Activated CD8-positive, alpha-beta T cell treated with anti-CD3 and anti-CD28 coated beads for 36 hours (primary cell): ENCODE results near the gene MCTP1. TPM values are rescaled to one million over a fixed set of nuclear protein-coding genes. Genes with fewer than 3 reads are reported as not detected.

Experiments
- ATAC-seq: fragments of 200-7000 bp; cut with Tn5 transposase; one replicate; pipeline ENCODE4 v1.10.0; 2021; ENCODE audit warnings: mild to moderate bottlenecking, moderate library complexity
- CTCF ChIA-PET: fragments of 350-600 bp; sonication (Branson Sonifier 250); formaldehyde crosslinking; loops from one replicate; lab custom pipeline; 2021; ENCODE audit warnings: antibody characterized with exemption; lab: Charles Lee
- POLR2A ChIA-PET: fragments of 350-600 bp; sonication (Branson Sonifier 250); formaldehyde crosslinking; loops from one replicate; lab custom pipeline; 2021; ENCODE audit warnings: antibody characterized with exemption; lab: Charles Lee
- DNase-seq: peaks from one replicate; pipeline ENCODE4 v3.0.0-alpha.2; 2020
- H3K27ac Mint-ChIP-seq: one replicate; pipeline ENCODE4 v1.8.0; 2021; ENCODE audit warnings: mild to moderate bottlenecking, mixed read lengths
- H3K27me3 Mint-ChIP-seq: one replicate; pipeline ENCODE4 v1.8.0; 2021; ENCODE audit warnings: mixed read lengths
- H3K36me3 Mint-ChIP-seq: one replicate; pipeline ENCODE4 v1.8.0; 2021; ENCODE audit warnings: low read depth, mixed read lengths
- H3K4me1 Mint-ChIP-seq: one replicate; pipeline ENCODE4 v1.8.0; 2021; ENCODE audit warnings: low read depth, mixed read lengths
- H3K4me3 Mint-ChIP-seq: one replicate; pipeline ENCODE4 v1.8.0; 2021; ENCODE audit warnings: mild to moderate bottlenecking, moderate library complexity, mixed read lengths
- H3K9me3 Mint-ChIP-seq: one replicate; pipeline ENCODE4 v1.8.0; 2021; ENCODE audit warnings: mixed read lengths
- CTCF ChIP-seq: fragments of 200-600 bp; IDR thresholded peaks from one replicate; pipeline ENCODE4 v1.8.0; 2022; ENCODE audit warnings: antibody characterized with exemption, mild to moderate bottlenecking
- intact Hi-C: fragments of 100-400 bp; cut with micrococcal nuclease; formaldehyde crosslinking; loops from one replicate; pipeline ENCODE4 v1.10.0; 2022
- total RNA-seq, 2 experiments: library from RNA; stranded (reverse); gene quantifications; one replicate each; pipeline ENCODE4 v1.2.3, GENCODE V29; 2021

The MCTP1 gene
- total RNA-seq, 2 experiments from 2014 or later, result 0.20 to 0.40 TPM

GRCh38 chr5:94736498-94736897, 548.4 kb downstream of the MCTP1 start:
- POLR2A ChIA-PET, result no interaction called here
- no peak for TF ChIP-seq CTCF
- Mint-ChIP-seq H3K4me1 (no peaks in the 10 kb centered on the region), H3K27ac (no peak overlapping the region), H3K9me3 (no peaks in the 10 kb centered on the region), H3K36me3 (no peaks in the 10 kb centered on the region), H3K4me3 (no peak overlapping the region), H3K27me3 (no peaks in the 10 kb centered on the region)
- ATAC-seq, result no peak
- DNase-seq, result no peak
- CTCF ChIA-PET, result interaction anchor here (1.8 to 3.5 kb wide), 4 partner anchors 95 to 215 kb away, joined by 3 to 48 read pairs (median 6); no protein-coding TSS in a partner anchor
- intact Hi-C loops, result no loop called here

GRCh38 chr5:94731471-94731870, 553.4 kb downstream of the MCTP1 start:
- no peak overlapping the region for H3K4me3 Mint-ChIP-seq
- no peaks in the 10 kb centered on the region for H3K4me1 Mint-ChIP-seq
- H3K36me3 Mint-ChIP-seq, result no peaks in the 10 kb centered on the region
- CTCF ChIA-PET, result no interaction called here
- DNase-seq, result no peak
- POLR2A ChIA-PET, result no interaction called here
- H3K9me3 Mint-ChIP-seq, result no peaks in the 10 kb centered on the region
- intact Hi-C loops, result no loop called here
- TF ChIP-seq CTCF, result no peak
- no peaks in the 10 kb centered on the region for H3K27me3 Mint-ChIP-seq
- no peak overlapping the region for H3K27ac Mint-ChIP-seq
- no peak for ATAC-seq

GRCh38 chr5:94725142-94725541, 559.8 kb downstream of the MCTP1 start:
- ATAC-seq (no peak), DNase-seq (no peak)
- ChIA-PET CTCF (interaction anchor here (1.7 kb wide), 2 partner anchors 13 to 924 kb away, joined by 3 to 6 read pairs; no protein-coding TSS in a partner anchor), POLR2A (no interaction called here)
- Mint-ChIP-seq H3K4me3 (no peak overlapping the region), H3K4me1 (no peaks in the 10 kb centered on the region), H3K36me3 (no peaks in the 10 kb centered on the region), H3K27me3 (no peaks in the 10 kb centered on the region), H3K9me3 (no peaks in the 10 kb centered on the region), H3K27ac (no peak overlapping the region)
- intact Hi-C loops, result no loop called here
- TF ChIP-seq CTCF, result no peak

- H3K4me1 Mint-ChIP-seq, result no peaks in the 10 kb centered on the region
- no peak for ATAC-seq
- no peak for DNase-seq
- CTCF ChIA-PET, result no interaction called here
- H3K27ac Mint-ChIP-seq, result no peak overlapping the region
- no peak overlapping the region for H3K4me3 Mint-ChIP-seq
- intact Hi-C loops, result no loop called here
- H3K27me3 Mint-ChIP-seq, result peaks cover 2% of the 10 kb centered on the region
- no peaks in the 10 kb centered on the region for H3K9me3 Mint-ChIP-seq
- peaks cover 4% of the 10 kb centered on the region for H3K36me3 Mint-ChIP-seq
- POLR2A ChIA-PET, result no interaction called here
- no peak for TF ChIP-seq CTCF
Measured at GRCh38 chr5:94715768-94716167, 569.1 kb downstream of the MCTP1 start.

GRCh38 chr5:94711785-94712184, 573.1 kb downstream of the MCTP1 start:
- ATAC-seq (no peak), DNase-seq (no peak)
- no peak overlapping the region for H3K27ac Mint-ChIP-seq
- H3K27me3 Mint-ChIP-seq, result no peaks in the 10 kb centered on the region
- POLR2A ChIA-PET, result no interaction called here
- CTCF ChIA-PET, result no interaction called here
- H3K4me1 Mint-ChIP-seq, result no peaks in the 10 kb centered on the region
- H3K36me3 Mint-ChIP-seq, result peaks cover 11% of the 10 kb centered on the region
- TF ChIP-seq CTCF, result no peak
- no peak overlapping the region for H3K4me3 Mint-ChIP-seq
- no peaks in the 10 kb centered on the region for H3K9me3 Mint-ChIP-seq
- intact Hi-C loops, result no loop called here
